Stimulated activated CD8-positive, alpha-beta memory T cell treated with anti-CD3 and anti-CD28 coated beads, Interleukin-7, amount 100 ng/mL, for 24 hours (primary cell): ENCODE measurements around the gene POU5F1.
"Not testable (repeated sequence)": the region's sequence is repeated elsewhere in the genome, so short reads cannot be mapped to it uniquely, and the experiment has no call there.

Source experiments
- DNase-seq: peaks from one replicate; pipeline ENCODE4 v3.0.0-alpha.2; 2020; ENCODE audit warnings: low read depth

Gene POU5F1

DNA sequence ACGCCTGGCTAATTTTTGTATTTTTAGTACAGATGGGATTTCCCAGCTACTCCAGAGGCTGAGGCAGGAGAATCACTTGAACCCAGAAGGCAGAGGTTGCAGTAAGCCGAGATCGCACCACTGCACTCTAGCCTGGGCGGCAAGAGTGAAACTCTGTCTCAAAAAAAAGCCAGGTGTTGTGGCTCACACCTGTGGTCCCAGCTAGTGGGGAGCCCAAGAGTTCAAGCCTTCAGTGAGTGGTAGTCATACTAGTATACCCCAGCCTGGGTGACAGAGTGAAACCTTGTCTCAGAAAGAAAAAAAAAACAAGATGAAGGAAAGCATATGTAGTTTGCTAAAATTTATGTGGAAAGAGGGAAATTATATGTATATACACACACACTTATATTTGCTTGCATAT lies 20.0 kb upstream of the POU5F1 start:
- no peak for DNase-seq

DNA sequence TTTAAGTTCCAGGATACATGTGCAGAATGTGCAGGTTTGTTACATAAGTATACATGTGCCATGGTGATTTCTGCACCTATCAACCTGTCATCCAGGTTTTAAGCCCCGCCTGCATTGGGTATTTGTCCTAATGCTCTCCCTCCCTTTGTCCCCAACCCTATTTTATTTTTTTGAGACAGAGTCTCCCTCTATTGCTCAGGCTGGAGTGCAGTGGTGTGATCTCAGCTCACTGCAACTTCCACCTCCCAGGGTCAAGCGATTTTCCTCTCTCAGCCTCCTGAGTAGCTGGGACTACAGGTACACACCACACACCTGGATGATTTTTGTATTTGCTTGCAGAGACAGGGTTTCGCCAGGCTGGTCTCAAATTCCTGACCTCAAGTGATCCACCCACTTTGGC lies 18.7 kb upstream of the POU5F1 start:
- not testable (repeated sequence) for DNase-seq

DNA sequence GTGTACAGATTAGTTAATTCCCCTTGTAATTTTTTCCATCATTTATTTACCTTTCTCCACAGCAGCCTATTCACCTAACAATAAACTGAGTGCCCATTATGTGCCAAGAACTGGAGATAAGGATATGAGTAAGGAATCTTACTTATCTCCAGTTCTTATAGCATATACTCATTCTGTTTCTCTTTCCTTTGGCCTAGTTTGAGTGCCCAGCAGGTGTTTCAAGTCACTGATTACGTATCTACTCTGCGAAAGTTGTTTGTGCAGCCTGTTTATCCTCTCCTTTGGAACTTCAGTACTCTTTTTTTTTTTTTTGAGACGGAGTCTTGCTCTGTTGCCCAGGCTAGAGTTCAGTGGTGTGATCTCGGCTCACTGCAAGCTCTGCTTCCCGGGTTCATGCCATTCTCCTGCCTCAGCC lies 17.3 kb upstream of the POU5F1 start:
- DNase-seq, result no peak

DNA sequence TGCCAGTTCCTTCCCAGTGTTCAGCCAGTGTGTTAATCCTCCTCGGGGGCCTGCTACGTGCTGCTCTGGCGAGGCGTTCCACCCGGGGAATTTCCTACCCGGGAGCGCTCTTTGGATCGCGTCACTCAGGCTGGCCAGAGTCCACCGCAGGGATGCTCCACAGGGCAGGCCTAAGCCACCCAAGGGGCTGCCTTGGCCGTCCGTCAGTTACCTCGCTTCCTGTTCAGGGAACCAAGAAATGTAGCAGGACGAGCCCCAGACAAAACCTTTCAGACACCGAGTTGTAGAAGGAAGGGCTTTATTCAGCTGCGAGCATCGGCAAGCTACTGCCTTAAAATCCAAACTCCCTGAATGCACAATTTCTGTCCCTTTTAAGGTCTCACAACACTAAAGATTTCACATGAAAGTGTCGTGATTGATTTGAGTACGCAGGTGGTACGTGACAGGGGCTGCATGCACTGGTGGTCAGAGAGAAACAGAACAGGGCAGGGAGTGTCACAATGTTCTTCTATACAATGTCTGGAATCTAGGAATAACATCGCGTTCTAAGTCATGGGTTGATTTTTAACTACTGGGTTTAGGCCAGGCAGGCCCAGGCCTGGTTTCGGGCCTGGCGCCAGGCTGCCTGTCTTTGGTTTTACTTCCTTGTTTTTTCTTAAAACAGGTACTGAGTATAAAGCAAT lies 15.7 kb upstream of the POU5F1 start:
- no peak for DNase-seq

DNA sequence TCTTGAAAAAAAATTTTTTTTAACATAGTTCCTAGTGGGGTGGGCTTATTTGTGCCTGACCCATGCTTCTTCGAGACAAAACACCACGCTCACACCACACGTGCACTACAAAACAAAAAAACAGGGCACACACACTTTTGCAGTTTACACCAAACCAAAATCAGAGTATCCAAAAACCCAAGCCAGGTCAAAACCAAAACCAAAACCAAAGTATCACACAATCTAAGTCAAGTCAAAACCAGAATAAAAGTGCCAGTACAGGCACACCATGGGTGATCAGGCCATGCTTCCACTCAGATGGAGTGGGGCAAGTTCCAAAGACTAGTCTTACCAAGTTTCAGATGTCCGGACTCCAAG lies 15.2 kb upstream of the POU5F1 start:
- DNase-seq, result not testable (repeated sequence)

DNA sequence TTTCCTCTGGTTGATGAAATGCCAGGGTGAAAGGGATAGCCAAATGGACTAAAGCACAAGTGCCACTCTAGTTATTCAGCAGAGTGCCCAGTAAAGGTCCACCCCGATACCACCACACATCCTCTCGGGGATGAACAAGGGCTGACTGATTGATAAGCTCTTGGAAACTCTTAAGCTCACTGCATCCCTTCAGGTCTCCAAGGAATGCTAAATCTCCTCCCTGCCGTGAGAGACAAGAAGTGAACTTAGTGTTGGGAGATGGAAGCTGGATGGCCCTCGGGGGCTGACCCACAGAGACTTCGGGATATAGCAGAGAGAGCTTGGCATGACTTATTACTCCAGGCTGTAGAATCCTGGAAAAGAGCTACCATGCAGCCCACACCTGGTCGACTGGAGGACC lies 13.4 kb upstream of the POU5F1 start:
- DNase-seq, result not testable (repeated sequence)

DNA sequence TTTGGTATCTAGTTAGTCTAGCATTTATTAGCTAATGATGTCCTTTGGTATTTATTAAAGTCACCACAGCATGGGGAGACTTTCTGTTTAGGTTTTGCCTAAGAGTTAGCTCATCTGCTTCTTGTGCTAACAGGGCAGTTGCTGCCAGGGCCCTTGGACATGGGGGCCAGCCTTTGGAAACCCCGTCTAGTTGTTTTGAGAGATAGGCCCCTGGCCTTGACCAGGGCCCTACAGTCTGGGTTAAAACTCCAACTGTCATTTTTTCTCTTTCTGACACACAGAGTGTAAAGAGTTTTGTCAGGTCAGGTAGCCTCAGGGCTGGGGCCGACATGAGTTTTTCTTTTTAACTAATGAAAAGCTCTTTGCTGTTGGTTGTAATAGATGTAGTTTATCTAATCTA lies 12.8 kb upstream of the POU5F1 start:
- DNase-seq, result not testable (repeated sequence)

DNA sequence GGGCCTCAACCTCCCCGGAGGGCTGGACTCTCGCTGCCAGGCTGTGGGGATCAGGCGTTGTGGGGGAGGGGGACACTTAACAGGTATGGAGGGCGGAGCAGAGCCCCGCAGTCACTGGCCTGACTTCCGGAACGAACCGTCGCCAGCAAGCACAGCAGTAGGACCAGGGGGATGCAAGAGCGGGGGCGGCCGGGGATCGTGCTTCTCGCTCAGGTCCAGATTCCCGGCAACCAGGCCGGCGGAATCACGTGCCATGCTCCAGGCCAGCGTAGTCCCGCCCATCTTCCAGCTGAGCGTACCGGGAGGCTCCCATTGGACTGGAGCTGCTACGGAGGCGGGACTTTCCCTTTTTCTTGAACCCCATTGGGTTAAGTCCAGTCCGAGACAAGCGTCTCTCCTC lies 10.0 kb upstream of the POU5F1 start:
- DNase-seq, result no peak

DNA sequence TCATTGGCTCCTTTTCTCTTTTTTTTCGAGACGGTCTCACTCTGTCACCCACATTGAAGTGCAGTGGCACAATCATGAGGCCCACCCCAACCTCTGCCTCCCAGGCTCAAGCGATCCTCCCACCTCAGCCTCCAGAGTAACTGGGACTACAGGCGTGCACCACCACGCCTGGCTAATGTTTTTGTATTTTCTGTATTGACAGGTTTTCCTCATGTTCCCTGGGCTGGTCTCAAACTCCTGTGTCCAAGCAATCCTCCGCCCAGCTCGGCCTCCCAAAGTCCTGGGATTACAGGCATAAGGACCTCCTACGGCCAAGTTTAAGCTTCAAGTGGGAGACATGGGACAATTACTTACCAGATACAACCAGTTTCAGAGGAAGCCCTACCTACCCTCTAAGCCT lies 9.4 kb upstream of the POU5F1 start:
- DNase-seq, result no peak

DNA sequence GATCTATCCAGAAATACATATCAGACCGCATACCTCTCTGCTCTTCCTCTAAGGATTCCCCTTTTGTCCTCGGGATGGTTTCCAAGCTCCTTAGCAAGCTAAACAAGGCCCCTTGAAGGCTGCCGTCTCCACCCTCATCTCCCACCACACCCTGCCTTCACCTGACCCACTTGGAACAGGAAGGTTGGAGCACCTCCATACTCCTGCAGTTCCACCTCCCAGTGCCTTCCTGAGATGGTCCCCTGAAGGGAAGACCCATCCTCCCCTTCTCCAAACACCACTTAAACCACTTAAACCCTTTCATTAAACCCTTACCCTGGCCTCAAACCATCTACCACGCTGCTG lies 8.5 kb upstream of the POU5F1 start:
- DNase-seq, result no peak

DNA sequence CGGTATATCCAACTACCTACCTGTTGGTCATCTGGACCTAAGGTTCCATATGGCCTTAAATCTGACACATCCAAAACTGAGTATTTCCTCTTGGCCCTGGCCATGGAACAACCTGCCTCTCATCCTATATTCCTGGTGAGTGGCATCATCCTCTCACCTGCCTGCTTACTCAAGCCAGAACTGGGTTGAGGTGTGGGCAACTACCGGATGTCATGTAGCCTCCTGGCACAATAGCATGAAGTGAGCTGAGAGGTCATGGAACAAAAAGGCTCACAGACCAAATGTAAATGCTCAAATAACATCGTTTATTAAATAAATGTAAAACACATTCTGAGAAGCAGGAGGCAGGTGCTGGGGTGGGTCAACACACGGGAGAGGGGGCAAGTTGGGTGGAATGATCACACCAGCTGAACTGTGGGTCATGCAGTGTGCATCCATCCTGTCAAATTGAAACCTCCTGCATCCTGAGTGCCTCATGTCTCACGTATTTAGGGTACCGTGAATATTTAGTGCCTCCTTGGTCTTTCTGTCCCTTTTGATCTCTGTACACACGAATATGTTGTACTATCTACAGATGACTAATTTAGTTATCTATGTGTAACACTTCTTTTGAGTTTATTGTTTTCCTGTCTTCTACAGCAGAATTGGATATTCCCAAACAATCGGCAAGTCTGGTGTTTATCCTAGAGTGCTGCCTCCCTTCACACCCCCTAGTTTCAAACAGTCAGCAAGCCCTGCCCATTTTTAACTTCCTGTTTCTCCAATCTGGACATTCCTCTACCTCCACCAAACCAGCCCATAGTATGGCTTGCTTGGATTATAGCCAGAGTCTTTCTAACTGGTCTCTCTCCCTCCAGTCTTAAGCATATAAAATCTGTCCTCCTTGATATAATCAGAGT lies 7.9 kb upstream of the POU5F1 start:
- DNase-seq, result no peak

DNA sequence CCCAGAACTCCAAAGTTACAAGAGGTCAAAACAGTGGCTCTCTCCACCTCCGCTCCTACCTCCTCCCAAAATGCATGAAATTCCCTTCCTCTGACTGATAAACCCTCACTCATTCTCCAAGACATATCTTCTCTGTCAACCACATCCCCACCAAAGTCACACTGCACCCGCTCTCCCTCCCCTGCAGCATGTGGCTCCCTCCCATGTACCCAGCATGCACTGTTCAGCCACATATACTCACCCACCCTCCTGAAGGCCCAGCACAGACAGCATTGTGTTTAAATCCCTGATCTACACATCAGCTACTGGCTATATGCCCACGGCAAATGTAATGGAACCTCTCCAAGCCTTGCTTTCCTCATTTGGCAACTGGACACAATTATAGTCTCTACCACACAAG lies 5.5 kb upstream of the POU5F1 start:
- DNase-seq, result no peak

DNA sequence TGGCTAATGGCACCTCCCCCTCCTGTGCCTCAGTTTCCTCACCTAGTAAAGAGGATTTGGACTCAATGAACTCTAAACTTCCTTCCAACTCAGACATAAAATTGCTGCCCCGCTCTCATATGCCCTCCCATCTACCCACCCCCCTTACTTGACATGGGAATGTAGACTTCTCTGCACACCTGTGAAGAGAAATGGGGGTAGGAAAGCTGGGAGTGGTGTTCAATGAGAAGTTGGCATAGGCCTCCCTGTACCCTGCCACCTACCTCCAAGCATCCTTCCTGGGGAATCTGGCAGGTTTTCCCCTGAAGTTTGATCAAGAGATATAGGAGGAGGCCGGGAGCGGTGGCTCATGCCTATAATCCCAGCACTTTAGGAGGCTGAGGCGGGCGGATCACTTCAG lies 3.9 kb upstream of the POU5F1 start:
- no peak for DNase-seq

DNA sequence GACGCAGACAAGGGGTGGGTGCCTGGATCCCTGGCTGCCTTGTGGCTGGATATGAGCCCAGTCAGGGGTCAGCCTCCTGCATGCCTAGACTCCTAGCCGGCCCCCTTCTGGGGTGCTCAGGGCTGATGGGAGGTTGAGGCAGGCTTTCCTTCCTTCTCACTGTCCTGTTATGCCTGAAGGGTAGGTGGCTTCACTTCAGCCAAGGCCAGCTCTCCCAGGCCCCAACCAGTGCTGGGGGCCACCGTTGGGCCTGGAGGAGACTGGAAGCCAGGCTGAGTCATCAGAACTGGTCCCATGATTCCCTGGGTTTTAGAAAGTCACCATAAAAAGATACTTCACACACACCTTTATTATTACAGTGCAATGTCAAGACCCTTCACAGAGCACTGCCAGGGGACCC lies 2.9 kb upstream of the POU5F1 start:
- no peak for DNase-seq

DNA sequence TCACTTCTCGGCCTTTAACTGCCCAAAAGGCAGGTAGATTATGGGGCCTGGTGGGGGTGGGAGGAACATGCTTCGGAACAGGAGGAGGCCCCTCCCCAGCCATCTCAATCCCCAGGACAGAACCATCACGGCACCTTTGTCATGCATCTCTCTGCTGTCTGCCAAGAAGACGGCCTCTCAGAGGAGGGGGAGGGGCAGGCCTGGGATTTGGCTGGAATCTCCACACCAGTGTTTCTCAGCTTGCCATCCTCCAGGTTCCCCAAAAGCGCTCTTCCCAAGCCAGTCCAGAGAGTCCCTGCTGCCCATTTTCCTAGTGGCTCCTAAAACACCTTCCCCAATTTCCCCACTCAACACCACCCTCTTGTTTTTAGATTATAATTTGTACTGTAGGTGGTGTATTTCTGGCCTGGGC lies 2.5 kb upstream of the POU5F1 start:
- no peak for DNase-seq

DNA sequence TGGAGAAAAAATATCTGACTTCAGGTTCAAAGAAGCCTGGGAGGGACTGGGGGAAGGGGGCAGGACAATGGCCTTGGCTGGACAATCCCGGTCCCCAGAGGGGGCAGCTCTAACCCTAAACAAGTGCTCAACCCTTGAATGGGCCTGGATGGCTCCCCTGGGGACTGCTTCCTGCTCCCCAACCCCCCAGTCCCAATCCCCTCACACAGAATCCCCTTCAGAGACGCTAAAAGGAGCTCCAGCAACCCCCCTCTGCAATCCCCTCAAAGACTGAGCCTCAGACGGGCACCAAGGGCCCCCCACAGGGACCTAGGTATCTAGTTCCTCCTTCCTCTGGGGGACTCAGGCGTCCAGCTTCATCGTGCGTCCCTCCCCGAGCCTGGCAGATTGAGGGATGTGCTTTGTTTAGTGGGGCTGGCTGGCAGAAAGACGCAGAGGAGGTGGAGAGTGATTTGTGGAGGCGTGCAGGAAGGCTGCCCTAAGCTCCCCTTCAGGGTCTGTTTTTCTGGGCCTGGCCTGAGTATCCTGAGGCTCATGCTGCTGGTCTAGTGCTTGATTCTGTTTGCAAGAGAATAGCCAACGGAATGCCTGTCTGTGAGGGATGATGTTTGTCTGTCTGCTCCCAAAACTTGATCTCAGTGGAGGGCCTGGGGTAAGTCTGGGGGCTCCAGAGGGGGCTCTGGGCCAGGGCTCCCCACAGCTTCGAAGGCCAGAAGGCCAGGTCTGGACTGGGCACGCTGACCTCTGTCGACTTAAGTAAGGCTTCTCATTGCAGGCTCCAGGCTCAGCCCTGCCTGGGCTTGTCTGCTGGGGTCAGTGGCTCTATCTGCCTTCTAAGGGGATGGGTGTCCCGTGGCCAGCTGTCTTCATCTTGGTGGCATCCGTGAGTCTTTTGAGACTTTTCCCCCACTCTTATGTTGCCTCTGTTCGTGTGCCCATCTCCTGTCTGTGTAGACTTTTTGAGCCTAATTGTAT lies 1.7 kb upstream of the POU5F1 start:
- DNase-seq, result no peak

DNA sequence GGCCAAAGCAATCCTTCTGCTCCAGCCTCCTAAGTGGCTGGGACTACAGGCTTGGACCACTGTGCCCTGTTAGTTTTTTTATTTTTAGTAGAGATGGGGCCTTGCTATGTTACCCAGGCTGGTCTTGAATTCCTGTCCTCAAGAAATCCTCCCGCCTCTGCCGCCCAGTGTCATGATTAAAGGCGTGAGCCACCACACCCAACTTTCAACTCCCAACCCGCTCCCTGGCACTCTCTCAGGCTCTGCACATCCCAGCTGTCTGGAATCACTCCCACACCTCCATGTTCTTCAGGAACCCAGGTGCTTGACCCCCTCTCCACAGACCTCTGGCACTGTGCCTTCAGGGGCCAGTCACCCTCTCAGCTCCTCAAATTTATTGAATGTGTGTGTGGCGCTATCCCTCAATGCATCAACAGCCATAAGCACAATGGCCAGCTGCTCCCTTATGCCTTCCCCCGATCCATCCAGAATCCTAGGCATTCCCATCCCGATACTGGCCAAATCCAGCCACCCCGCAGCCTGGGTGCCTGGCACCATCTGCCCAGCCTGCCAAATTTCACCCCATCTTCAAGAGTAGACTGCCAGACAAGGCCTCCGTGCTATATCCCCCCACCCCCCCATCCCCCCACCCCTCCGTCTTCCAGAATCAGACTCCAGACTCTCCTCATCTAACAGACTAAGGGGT lies 647 bp upstream of the POU5F1 start:
- no peak for DNase-seq

DNA sequence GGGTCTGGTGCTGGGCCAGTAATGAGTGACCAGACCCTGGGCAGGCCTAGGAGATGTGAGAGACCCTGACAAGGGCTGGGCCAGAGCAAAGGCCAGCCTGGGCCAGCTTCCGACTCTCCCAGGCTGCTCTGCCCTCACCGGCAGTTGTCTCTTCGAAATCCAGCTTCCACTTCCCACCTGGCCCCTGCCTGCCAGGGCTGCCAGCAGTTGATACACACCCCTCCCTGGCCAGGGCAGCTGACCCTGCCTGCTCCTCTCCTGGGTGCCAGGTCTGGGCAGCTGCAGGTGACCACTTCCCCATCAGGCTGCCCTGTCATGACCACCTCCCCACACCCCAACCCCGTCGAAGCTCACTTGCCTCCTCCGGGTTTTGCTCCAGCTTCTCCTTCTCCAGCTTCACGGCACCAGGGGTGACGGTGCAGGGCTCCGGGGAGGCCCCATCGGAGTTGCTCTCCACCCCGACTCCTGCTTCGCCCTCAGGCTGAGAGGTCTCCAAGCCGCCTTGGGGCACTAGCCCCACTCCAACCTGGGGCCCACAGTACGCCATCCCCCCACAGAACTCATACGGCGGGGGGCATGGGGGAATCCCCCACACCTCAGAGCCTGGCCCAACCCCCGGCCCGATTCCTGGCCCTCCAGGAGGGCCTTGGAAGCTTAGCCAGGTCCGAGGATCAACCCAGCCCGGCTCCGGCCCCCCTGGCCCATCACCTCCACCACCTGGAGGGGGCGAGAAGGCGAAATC lies 453 bp downstream of the POU5F1 start:
- not testable (repeated sequence) for DNase-seq

DNA sequence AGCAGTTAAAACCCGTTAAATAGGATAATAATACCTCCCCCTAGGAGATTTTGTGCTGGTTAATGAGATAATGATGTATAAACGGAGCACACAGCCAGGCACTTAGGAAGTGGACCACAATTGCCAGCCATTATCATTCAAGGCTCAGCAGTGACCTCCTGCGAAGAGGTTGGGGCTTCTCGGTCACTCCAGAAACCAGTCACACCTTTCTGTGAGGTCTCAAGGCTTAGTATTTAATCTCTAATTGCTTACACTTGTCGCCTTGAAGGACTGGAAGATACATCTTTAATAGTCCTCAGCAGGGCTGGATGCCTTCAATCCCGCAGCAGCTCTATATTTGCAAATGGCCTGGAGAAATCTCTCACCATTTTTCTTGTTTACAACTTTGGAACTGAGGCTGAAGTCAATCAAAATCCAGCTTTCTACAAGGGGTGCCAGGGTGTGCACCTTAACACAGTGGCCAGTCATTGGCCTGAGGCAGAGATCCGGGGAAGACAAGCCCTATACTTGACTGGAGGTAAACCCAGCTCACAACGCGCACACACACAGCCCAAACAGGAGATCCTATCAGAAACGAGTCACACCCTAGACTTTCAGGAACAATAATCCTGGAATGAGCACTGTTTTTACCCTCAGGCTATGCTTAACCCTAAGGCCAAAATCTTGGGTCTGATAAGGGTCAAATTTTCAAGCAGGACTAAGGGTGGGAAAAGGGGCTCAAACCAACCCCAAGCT lies 1.2 kb downstream of the POU5F1 start:
- DNase-seq, result no peak

DNA sequence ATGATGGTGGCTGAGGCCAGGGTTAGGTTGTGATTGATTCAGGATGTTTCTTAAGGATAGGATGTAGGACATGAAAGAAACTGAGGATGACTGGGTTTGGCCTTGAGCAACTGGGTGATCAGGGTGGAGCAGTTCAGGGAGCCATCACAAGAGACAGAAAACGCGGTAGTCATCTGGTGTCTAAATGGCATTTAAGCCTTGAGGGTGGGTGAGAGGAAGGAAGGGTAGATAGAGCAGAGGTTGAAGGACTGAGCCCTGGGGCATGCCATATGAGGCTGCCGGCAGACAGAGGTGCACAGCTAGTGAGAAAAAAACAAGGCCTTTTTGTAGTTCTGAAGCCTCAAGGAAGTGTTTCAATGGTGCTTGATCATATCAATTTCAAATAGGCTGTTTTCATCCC lies 1.9 kb downstream of the POU5F1 start:
- DNase-seq, result no peak

DNA sequence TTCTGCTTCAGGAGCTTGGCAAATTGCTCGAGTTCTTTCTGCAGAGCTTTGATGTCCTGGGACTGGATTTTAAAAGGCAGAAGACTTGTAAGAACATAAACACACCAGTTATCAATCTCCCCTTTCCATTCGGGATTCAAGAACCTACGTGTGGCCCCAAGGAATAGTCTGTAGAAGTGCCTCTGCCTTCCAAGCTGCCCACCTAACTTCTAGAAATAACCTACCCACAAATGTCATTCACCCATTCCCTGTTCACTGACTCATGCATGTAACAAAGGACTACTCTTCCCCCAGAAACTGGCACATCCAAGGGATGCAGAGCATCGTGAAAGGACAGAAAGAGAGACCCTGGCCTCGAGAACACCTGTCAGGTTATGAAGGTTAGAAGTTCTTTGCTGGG lies 4.5 kb downstream of the POU5F1 start:
- no peak for DNase-seq
